Testis (tissue), 2 donors: ENCODE measurements around the gene PTCH1.

ENCODE experiments used
- POLR2A ChIP-seq: fragments of 450-650 bp; IDR thresholded peaks from one replicate; pipeline ENCODE4 v1.6.1; 2017; ENCODE audit warnings: antibody characterized with exemption, mild to moderate bottlenecking, moderate library complexity
- TF ChIP-seq, protein P1 (sequence below), 3 experiments: fragments of 450-650 bp in 2 of 3; fragments of 200-600 bp in 1 of 3; sonication (generic) in 1 of 3; IDR thresholded peaks; one replicate each; pipeline ENCODE4 v1.5.1; 2016 to 2019; ENCODE audit warnings: antibody characterized with exemption in 3 of 3, mild to moderate bottlenecking in 2 of 3, moderate library complexity in 1 of 3

DNA sequence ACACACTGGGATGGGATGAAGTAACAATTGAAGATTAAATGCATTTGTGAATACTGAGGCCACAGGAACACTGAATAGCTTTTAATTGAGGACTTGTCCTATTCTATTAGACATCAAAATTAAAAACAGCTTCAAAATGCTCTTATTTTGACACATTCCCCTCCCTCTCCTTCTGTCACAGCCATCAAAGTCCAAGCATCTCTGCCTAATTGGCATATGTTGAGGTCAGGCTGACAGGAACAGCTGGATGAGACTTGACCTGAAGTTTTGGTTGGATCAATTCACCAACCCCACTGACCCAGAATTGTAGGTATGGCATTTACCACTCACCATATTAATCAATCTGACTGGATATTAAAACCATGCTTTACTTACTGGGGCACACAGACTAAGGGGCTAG is 96.3 kb downstream of the PTCH1 start:
- TF ChIP-seq, protein P1, sequence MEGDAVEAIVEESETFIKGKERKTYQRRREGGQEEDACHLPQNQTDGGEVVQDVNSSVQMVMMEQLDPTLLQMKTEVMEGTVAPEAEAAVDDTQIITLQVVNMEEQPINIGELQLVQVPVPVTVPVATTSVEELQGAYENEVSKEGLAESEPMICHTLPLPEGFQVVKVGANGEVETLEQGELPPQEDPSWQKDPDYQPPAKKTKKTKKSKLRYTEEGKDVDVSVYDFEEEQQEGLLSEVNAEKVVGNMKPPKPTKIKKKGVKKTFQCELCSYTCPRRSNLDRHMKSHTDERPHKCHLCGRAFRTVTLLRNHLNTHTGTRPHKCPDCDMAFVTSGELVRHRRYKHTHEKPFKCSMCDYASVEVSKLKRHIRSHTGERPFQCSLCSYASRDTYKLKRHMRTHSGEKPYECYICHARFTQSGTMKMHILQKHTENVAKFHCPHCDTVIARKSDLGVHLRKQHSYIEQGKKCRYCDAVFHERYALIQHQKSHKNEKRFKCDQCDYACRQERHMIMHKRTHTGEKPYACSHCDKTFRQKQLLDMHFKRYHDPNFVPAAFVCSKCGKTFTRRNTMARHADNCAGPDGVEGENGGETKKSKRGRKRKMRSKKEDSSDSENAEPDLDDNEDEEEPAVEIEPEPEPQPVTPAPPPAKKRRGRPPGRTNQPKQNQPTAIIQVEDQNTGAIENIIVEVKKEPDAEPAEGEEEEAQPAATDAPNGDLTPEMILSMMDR (IDR thresholded peaks at IDR 0.05), result no peak
- no peak for TF ChIP-seq POLR2A
